IPS-18a (cell line): ENCODE data around the gene VOPP1.

Source experiments
- H3K27ac ChIP-seq: one replicate; pipeline ENCODE4 v1.5.1; 2013; ENCODE audit warnings: low read length
- H3K27me3 ChIP-seq: one replicate; pipeline ENCODE4 v1.6.1; 2013; ENCODE audit warnings: mild to moderate bottlenecking, low read length; ENCODE audit not compliant: control insufficient read depth, insufficient read depth
- H3K36me3 ChIP-seq: one replicate; pipeline ENCODE4 v1.6.1; 2013; ENCODE audit warnings: low read depth, low read length; ENCODE audit not compliant: control insufficient read depth
- H3K4me1 ChIP-seq: one replicate; pipeline ENCODE4 v1.6.1; 2013; ENCODE audit warnings: low read depth, low read length; ENCODE audit not compliant: control insufficient read depth
- H3K4me3 ChIP-seq: one replicate; pipeline ENCODE4 v1.5.1; 2013; ENCODE audit warnings: low read length
- H3K9ac ChIP-seq: one replicate; pipeline ENCODE4 v1.6.1; 2013; ENCODE audit warnings: mild to moderate bottlenecking, low read length, moderate library complexity
- H3K9me3 ChIP-seq: one replicate; pipeline ENCODE4 v1.6.1; 2013; ENCODE audit warnings: low read depth, low read length; ENCODE audit not compliant: control insufficient read depth

VOPP1 gene

DNA sequence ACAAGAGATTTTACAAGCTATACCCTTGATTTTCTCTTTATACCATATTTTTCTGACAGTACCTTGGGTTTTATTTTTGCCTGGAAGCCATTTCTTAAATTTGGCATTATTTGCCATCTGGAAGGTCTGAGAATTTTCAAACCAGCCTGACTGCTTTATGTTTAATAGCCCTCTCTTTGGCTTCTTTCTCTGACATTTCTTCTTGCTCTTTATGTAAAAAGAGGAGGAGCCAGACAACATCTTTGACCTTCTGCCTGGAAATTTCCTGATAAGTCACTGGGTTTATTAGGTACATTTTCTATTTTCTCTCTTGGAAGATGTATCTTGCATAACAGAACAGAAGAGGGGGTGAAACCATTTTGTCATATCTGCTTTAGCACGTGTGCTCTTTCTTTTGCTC, 127.5 kb downstream of the VOPP1 start:
- Histone ChIP-seq H3K4me3 (no peak overlapping the region), H3K4me1 (no peaks in the 10 kb centered on the region), H3K27me3 (no peaks in the 10 kb centered on the region), H3K36me3 (no peaks in the 10 kb centered on the region), H3K27ac (no peak overlapping the region), H3K9ac (no peak overlapping the region), H3K9me3 (no peaks in the 10 kb centered on the region)

DNA sequence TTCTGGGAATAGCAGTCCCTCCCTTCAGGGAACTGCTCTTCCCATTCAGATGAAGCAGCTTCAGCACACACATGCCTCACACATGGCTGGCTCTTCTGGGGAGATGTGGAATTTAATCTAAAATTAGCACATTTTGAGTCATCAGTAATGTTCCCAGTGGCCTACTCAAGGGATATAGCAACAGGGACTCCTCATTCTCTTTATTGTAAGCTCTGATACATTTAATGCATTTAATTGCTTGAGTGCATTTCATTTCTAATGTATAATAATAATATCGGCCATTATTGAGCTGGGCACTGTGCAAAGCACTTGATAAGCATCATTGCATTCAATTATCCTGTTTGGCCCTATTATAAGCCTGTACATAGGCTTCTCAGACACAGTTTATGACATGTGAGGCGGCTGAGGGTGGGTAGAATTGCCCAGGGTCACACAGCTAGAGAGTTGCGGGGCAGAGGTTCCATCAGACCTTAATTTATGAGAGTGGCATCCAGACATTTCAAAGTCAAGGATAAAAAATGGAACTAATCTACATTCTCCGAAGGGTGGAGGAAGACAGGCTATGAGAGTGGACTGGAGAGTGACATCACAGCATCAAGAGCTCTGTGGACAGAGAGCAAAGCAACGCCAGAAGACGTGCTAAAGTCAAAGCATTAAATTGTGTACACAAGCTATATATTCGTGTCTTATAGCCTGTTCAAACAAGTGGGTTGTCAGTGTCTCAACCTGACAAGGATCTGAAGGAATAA, 130.4 kb downstream of the VOPP1 start:
- Histone ChIP-seq H3K4me3 (no peak overlapping the region), H3K9ac (no peak overlapping the region), H3K27me3 (no peaks in the 10 kb centered on the region), H3K36me3 (no peaks in the 10 kb centered on the region), H3K9me3 (no peaks in the 10 kb centered on the region), H3K4me1 (no peaks in the 10 kb centered on the region), H3K27ac (no peak overlapping the region)

DNA sequence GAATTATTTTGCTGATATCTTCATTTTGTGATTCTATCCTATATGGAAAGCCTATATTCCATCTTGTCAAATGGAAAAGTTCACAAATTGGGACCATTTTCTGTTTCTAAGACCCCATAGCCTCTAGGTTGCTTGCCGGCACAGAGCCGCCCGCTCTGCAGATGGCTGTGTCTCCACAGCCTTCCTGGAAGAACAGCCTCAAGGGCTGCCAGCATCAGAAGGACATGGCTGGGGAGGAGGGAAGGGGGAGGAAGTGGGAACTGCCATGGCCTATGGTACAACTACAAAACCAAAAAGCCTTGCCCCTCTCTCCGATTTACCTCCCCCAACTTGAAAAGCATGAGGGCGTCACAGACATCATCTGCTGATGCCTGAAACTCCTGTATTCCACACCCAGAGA, 131.3 kb downstream of the VOPP1 start:
- Histone ChIP-seq H3K36me3 (no peaks in the 10 kb centered on the region), H3K4me1 (no peaks in the 10 kb centered on the region), H3K9me3 (no peaks in the 10 kb centered on the region), H3K27ac (no peak overlapping the region), H3K9ac (no peak overlapping the region), H3K27me3 (no peaks in the 10 kb centered on the region), H3K4me3 (no peak overlapping the region)

DNA sequence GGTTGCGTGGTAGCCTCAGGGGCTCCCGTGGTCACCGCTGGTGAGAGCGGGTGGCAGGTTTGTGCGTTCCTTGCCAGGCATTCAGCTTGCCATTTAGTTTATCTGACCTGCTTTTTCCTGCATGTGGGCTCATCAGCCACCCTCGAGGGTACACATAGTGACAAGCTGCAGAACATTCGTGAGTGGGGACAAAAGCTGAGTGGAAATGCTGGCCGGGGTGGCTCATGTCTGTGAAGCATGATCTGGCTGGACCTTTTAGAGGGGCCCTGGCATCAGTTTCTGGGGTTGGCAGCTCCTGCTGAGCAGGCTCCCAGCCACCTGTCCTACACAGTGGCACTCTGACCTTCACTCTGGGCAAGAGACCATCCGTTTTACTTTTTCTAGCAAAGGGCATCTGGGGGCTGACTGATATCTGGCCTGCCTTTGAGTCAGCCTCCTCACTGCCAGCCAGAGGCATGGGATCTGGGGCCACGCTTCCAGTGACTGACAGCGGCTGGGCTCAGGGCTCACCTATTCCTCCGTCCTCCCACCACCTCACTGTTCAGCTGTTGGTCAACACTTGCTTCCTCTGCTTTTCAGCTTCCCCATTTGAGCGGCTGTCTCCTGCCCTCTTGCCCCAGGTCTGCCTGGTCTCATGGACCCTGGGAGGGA, 132.1 kb downstream of the VOPP1 start:
- Histone ChIP-seq H3K9ac (no peak overlapping the region), H3K27ac (no peak overlapping the region), H3K4me1 (no peaks in the 10 kb centered on the region), H3K4me3 (no peak overlapping the region), H3K36me3 (no peaks in the 10 kb centered on the region), H3K27me3 (no peaks in the 10 kb centered on the region), H3K9me3 (no peaks in the 10 kb centered on the region)

DNA sequence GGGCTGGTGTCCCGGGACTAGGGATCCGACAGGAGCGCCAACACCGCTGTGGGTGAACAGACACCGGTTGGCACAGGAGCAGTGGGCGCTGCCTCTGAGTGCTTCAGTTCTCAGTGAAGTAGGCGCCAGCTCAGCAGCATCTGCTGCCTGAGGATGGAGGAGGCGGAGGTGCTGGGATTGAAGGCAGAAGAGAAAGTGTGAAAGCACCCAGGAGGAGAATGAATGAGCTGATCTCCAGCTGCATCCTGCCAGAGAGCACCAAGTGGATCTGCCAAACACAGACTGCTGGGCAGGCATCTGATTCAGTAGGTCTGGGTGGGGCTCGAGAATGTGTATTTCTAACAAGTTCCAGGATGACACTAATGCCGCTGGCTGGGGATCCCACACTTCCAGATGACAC, 132.7 kb downstream of the VOPP1 start:
- Histone ChIP-seq H3K4me3 (no peak overlapping the region), H3K9ac (no peak overlapping the region), H3K27me3 (no peaks in the 10 kb centered on the region), H3K9me3 (no peaks in the 10 kb centered on the region), H3K36me3 (no peaks in the 10 kb centered on the region), H3K4me1 (no peaks in the 10 kb centered on the region), H3K27ac (no peak overlapping the region)

DNA sequence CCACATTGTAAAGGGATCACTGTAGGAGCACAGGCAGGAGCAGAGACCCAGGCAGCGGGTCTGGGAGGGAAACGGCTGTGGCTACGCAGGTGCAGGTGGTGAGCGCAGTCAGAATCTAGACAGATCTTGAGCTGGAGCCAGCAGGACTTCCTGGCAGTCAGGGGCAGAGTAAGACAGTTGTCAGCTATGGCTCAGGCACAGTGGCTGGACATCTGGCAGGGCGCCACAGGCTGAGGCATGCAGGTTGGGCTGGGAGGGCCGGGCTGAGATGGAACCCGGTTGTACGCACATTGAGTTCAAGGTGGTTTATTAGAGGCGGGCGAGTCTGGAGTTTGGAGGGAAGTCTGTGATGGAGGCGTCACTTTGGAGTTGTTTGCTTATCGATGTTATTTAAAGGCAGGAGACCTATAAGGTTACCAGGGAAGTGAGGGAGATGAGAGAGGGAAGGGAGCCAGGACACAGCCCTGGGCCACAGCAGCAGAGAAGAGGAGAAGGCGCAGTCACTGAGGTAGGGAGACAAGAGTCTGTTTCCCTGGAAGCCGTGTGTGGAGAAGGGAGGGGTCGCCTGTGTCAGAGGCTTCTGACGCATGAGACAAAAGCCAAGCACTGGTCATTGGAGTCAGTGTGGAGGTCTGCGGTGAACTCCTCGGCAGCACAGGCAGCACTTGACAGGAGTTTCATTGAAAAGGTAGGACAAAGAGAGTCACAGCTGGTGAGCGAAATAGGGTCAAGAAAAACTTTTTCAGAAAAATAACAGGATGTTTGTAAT, 133.4 kb downstream of the VOPP1 start:
- H3K27ac ChIP-seq, result no peak overlapping the region
- no peaks in the 10 kb centered on the region for H3K36me3 ChIP-seq
- H3K9ac ChIP-seq, result no peak overlapping the region
- no peaks in the 10 kb centered on the region for H3K27me3 ChIP-seq
- H3K4me3 ChIP-seq, result no peak overlapping the region
- no peaks in the 10 kb centered on the region for H3K4me1 ChIP-seq
- H3K9me3 ChIP-seq, result no peaks in the 10 kb centered on the region

DNA sequence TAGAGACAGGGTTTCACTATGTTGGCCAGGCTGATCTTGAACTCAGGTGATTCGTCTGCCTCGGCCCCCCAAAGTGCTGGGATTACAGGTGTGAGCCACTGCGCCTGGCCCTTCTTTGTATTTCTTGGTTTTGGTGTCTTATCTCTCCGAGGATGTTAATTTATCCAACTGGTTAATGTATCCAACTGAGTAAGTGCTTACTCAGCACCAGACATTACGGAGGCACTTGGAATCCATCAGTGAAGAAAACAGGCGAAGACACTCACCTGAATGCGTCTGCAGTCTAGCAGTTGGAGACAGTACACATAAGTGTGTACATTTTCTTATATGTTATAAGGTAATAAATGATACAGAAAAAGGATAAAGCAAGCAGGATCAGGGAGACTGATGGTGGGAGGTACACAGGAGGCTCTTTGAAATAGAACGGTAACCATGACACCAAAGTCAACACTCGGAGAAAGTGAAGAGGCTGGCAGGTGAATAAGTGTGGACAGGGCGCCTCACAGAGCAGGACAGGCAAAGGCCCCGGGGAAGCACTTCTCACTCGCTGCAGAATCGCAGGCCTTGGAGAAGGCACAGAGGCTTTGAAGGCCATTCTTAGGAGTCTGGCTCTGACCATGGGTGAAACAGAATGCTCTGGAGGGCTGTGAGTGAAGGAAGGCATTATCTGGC, 134.1 kb downstream of the VOPP1 start:
- Histone ChIP-seq H3K4me1 (no peaks in the 10 kb centered on the region), H3K27ac (no peak overlapping the region)

DNA sequence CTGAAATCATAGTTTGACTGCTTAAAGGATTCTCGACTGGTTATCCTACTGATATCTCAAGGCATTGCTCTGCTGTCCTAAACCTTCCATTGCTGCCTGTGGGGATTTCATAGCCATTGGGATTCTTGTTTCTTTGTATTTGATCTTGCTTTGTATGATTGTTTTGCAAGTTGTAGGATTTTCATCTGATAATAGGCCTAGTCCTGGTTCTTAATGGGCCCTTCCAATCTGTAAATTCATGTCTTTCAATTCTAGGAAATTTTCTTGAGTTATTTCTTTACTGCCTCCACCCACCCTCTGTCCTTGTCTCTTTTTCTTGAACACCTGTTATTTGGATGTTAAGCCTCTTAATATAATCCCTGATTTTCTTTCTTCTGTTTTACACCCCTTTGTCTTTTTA, 134.9 kb downstream of the VOPP1 start:
- Histone ChIP-seq H3K9ac (no peak overlapping the region), H3K4me1 (no peaks in the 10 kb centered on the region), H3K9me3 (no peaks in the 10 kb centered on the region), H3K27me3 (no peaks in the 10 kb centered on the region), H3K36me3 (no peaks in the 10 kb centered on the region), H3K4me3 (no peak overlapping the region), H3K27ac (no peak overlapping the region)

More for the DNA sequence above, 134.1 kb downstream of the VOPP1 start:
- Histone ChIP-seq H3K9me3 (no peaks in the 10 kb centered on the region), H3K36me3 (no peaks in the 10 kb centered on the region), H3K9ac (no peak overlapping the region), H3K4me3 (no peak overlapping the region), H3K27me3 (no peaks in the 10 kb centered on the region)

DNA sequence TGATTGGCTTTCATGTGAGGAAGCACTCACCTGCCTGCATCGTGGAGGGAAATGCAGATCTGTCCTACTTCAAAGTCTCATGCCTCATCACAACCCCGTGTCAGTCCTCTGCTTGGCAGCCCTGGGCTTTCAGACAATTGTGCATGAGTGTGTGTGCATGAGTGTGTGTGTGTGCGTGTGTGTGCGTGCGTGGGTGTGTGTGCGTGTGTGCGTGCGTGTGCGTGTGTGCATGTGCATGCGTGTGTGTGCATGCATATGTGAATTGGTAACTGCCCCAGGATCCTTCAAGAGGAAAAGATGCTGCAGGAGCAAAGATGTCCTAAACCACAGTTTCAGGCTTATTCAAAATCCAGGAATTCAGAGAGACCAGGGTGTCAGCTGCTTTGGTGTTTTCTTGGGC, 135.8 kb downstream of the VOPP1 start:
- Histone ChIP-seq H3K27ac (no peak overlapping the region), H3K9me3 (no peaks in the 10 kb centered on the region), H3K27me3 (no peaks in the 10 kb centered on the region), H3K4me3 (no peak overlapping the region), H3K9ac (no peak overlapping the region), H3K36me3 (no peaks in the 10 kb centered on the region), H3K4me1 (no peaks in the 10 kb centered on the region)

DNA sequence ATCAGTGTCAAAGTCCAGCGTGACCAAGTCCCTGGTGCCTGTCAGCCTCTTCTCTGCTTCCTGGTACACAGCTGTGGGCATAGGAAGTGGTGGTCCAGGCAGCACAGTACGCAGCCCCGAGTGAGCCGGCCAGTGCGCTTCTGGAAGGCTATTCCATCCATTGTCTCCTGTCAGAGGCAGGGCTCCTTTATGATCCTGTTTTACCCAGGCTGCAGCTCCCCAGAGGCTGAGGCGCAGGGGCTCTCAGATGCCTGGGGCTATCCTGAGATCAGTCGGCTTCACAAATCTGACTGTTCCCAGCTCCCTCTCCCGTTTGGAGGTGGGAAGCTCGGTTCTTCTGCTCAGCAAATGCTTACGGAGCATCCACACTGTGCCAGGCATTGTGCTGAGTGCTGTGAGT, 136.8 kb downstream of the VOPP1 start:
- H3K36me3 ChIP-seq, result no peaks in the 10 kb centered on the region
- H3K27ac ChIP-seq, result no peak overlapping the region
- H3K4me3 ChIP-seq, result no peak overlapping the region
- H3K4me1 ChIP-seq, result no peaks in the 10 kb centered on the region
- H3K27me3 ChIP-seq, result no peaks in the 10 kb centered on the region
- H3K9ac ChIP-seq, result no peak overlapping the region
- H3K9me3 ChIP-seq, result no peaks in the 10 kb centered on the region

DNA sequence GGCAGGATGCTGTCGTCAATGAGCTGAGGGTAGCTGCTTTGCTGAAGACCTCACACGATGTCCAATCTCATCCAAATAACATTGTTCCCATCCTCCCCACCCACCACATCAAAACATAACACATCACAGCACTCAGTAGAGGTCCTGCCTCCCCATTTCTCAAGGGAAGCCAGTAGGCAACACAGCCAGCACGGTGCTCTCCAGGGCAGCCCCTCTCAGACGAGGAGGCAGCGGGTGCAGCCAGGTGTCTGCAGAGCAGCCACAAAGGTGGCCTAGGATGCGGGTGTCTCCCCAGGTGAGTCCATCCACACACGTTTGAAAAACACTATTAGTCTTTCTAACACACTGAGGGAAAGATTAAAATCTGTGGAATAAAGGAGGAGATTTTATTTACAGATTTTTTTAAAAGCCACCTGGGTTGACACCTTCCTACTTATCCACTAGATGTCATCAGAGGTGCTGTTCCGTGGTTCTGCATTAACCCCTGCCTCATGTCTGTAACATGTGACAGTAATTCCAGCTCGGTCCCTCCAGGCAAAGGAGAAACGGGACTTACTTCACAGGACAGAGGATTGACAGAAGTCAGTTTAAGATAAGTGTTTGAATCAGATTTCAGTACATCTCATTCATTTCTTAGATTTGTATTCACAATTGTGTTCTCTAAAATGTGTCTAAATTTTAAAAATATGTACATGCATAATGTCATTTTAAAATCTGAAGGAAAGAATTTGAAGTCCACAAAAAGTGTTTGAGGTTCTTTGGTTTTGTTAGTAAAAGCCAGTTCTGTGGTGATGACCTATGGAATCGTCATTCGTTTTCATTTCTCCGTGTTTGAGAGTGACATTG, 139.1 kb downstream of the VOPP1 start:
- no peaks in the 10 kb centered on the region for H3K4me1 ChIP-seq
- no peak overlapping the region for H3K4me3 ChIP-seq
- H3K9me3 ChIP-seq, result no peaks in the 10 kb centered on the region
- no peaks in the 10 kb centered on the region for H3K27me3 ChIP-seq
- H3K27ac ChIP-seq, result no peak overlapping the region
- no peak overlapping the region for H3K9ac ChIP-seq
- H3K36me3 ChIP-seq, result no peaks in the 10 kb centered on the region
